ENCODE data around the gene NT5DC1.

DNA sequence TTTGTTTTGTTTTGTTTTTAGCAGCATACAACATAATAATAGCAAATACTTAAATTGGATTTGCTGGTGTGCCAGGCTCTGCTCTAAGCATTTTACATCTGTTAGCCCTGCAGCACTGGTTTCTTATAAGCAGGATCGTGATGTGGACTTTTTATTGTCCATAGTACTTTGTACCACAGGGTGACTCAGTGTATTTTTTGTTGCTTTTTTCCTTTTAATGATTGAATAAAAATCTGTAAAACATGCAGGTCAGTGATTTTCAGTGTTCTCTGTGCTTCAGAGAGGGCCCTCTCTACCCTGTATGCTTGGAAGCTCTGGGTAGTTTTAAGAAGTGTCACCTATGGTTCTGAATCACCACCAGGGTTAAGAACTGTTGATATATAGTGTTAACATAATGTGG lies 4.0 kb downstream of the NT5DC1 start:
- TF ChIP-seq YY1 (tag by site-specific recombination; IDR thresholded peaks at IDR 0.05), result no peak
- TF ChIP-seq PRDM1 (tag by site-specific recombination; IDR thresholded peaks at IDR 0.05), result no peak
